GM12878 (cell line): ENCODE results near the gene CNKSR3. TPM values are rescaled to one million over a fixed set of nuclear protein-coding genes. Genes with fewer than 3 reads are reported as not detected.

Source experiments
- ATAC-seq: fragments of 200-7000 bp; cut with Tn5 transposase; 3 replicates; pipeline ENCODE4 v1.9.1; 2020; ENCODE audit warnings: mild to moderate bottlenecking, moderate library complexity
- BruUV-seq: library from RNA; stranded (reverse); fragments of 400-500 nt; replicated peaks from 2 replicates; lab custom pipeline; 2021; lab: Mats Ljungman, UMichigan
- CTCF ChIA-PET: fragments of 300-600 bp; sonication (Branson Sonifier 250); formaldehyde crosslinking; extraction: SDS; loops from one replicate; lab custom pipeline; 2021; ENCODE audit warnings: inconsistent platforms; lab: Yijun Ruan, JAX
- POLR2A ChIA-PET: fragments of 350-600 bp; formaldehyde crosslinking; extraction: SDS; loops from one replicate; lab custom pipeline; 2021; ENCODE audit warnings: inconsistent platforms; lab: Charles Lee
- RAD21 ChIA-PET: fragments of 300-600 bp; sonication (Branson Sonifier 250); formaldehyde crosslinking; loops from one replicate; lab custom pipeline; 2023; ENCODE audit warnings: antibody characterized with exemption; ENCODE audit not compliant: unreplicated experiment; lab: Charles Lee
- SMC1A ChIA-PET: fragments of 300-600 bp; sonication (Branson Sonifier 250); formaldehyde crosslinking; loops from one replicate; lab custom pipeline; 2023; ENCODE audit not compliant: unreplicated experiment, uncharacterized antibody; lab: Charles Lee
- DNase-seq: peaks from one replicate; pipeline ENCODE4 v3.0.0-alpha.2; 2011; ENCODE audit warnings: low read depth, low spot score
- FAIRE-seq: peaks from 3 replicates; lab custom pipeline; 2011; peaks lifted over from hg19 to GRCh38; lab: Jason Lieb, UNC
- H2AFZ ChIP-seq: 2 replicates; pipeline ENCODE4 v1.6.0; 2011; ENCODE audit warnings: low read depth, low read length, control low read depth; ENCODE audit not compliant: control insufficient read depth
- H3K27ac ChIP-seq: 2 replicates; pipeline ENCODE4 v1.5.1; 2011; ENCODE audit warnings: control low read depth; ENCODE audit not compliant: control insufficient read depth, insufficient read depth
- H3K27me3 ChIP-seq, 2 experiments: replicated peaks in 1 of 2; 2 replicates each; pipeline versions ENCODE4 v1.6.0 to v1.6.1; 2011; ENCODE audit warnings: low read length in 1 of 2; ENCODE audit not compliant: control insufficient read depth in 2 of 2, insufficient read depth in 2 of 2
- H3K36me3 ChIP-seq, 2 experiments: 2 replicates each; pipeline ENCODE4 v1.5.1; 2011; ENCODE audit warnings: low read length in 1 of 2; ENCODE audit not compliant: control insufficient read depth in 2 of 2, insufficient read depth in 2 of 2
- H3K4me1 ChIP-seq: 2 replicates; pipeline ENCODE4 v1.6.1; 2011; ENCODE audit warnings: mild to moderate bottlenecking, low read length, moderate library complexity, mixed read lengths; ENCODE audit not compliant: control insufficient read depth, insufficient read depth
- H3K4me2 ChIP-seq: 2 replicates; pipeline ENCODE4 v1.6.0; 2011; ENCODE audit warnings: control low read depth; ENCODE audit not compliant: control insufficient read depth, insufficient read depth
- H3K4me3 ChIP-seq: fragments of 200-600 bp; sonication (generic); 2 replicates; pipeline ENCODE4 v1.5.1; 2016
- H3K79me2 ChIP-seq: 2 replicates; pipeline ENCODE4 v1.6.0; 2011; ENCODE audit warnings: low read length; ENCODE audit not compliant: control insufficient read depth, insufficient read depth
- H3K9ac ChIP-seq: 2 replicates; pipeline ENCODE4 v1.8.0; 2011; ENCODE audit warnings: low read length, control low read depth, mixed read lengths; ENCODE audit not compliant: control insufficient read depth, insufficient read depth
- H3K9me3 ChIP-seq: replicated peaks from 3 replicates; pipeline ENCODE4 v1.5.1; 2011; ENCODE audit warnings: mild to moderate bottlenecking, low read length; ENCODE audit not compliant: control insufficient read depth, insufficient read depth
- H4K20me1 ChIP-seq: 2 replicates; pipeline ENCODE4 v1.6.0; 2011; ENCODE audit not compliant: control insufficient read depth, insufficient read depth
- CEBPB ChIP-seq, 2 experiments: fragments of 150-350 bp in 1 of 2; IDR thresholded peaks; 2 replicates each; pipeline ENCODE4 v1.6.1; 2012 to 2014; ENCODE audit warnings: low read depth in 2 of 2, low read length in 2 of 2, borderline replicate concordance in 1 of 2, inconsistent platforms in 1 of 2
- HCFC1 ChIP-seq: fragments of 150-350 bp; IDR thresholded peaks from 2 replicates; pipeline ENCODE4 v1.6.1; 2014; ENCODE audit warnings: low read length
- SMAD5 ChIP-seq: IDR thresholded peaks from 2 replicates; pipeline ENCODE4 v1.6.1; 2016; ENCODE audit warnings: antibody characterized with exemption, low read depth
- ZNF622 ChIP-seq: fragments of 450-650 bp; IDR thresholded peaks from 2 replicates; pipeline ENCODE4 v1.6.1; 2017; ENCODE audit warnings: mild to moderate bottlenecking, inconsistent platforms
- WGBS: methylation state at CpG from one replicate; pipeline ENCODE4 v1.1.6; 2016; ENCODE audit warnings: low lambda C conversion rate; ENCODE audit not compliant: insufficient replicate concordance, insufficient coverage; ENCODE audit errors: missing lambda C conversion rate; 5-methylcytosine and 5-hydroxymethylcytosine counted together
- in situ Hi-C: fragments of 300-500 bp; cut with MboI; formaldehyde crosslinking; loops from 9 replicates; pipeline ENCODE4 v1.14.3; 2018; ENCODE audit warnings: mixed read lengths
- intact Hi-C: fragments of 100-400 bp; cut with micrococcal nuclease; formaldehyde crosslinking; loops from one replicate; pipeline ENCODE4 v1.14.2; 2022; ENCODE audit not compliant: unreplicated experiment
- polyA plus RNA-seq, 11 experiments: library from polyadenylated mRNA; depleted of rRNA in 4 of 11; unstranded in 6 of 11; stranded (reverse) in 5 of 11; fragments of >200 nt; fragmentation: Nextera tagmentation in 4 of 11; fragmentation: Illumina TruSeq in 1 of 11; extraction: Ambion mirVana in 4 of 11; extraction: Trizol in 1 of 11; gene quantifications; 1 replicate in 1 of 11; 2 replicates in 10 of 11; pipeline versions ENCODE4 v1.2.1 to v1.2.3, GENCODE V29; 2011 to 2016; ENCODE audit warnings: inconsistent platforms in 2 of 11, missing spikeins in 2 of 11, low read depth in 1 of 11
- total RNA-seq, 4 experiments: library from RNA; depleted of rRNA in 3 of 4; stranded (reverse); fragments of >200 nt in 3 of 4; fragmentation: Illumina TruSeq in 1 of 4; extraction: Trizol in 1 of 4; gene quantifications; 2 replicates each; pipeline versions ENCODE4 v1.2.1 to v1.2.3, GENCODE V29; 2013 to 2021

Gene CNKSR3
- total and polyA plus RNA-seq, 10 of the 15 experiments (the other 5 are each of a cell fraction or from before 2014, with no cell fraction given): under 0.01 to 0.48 (median 0.12) TPM; not detected in 2

DNA sequence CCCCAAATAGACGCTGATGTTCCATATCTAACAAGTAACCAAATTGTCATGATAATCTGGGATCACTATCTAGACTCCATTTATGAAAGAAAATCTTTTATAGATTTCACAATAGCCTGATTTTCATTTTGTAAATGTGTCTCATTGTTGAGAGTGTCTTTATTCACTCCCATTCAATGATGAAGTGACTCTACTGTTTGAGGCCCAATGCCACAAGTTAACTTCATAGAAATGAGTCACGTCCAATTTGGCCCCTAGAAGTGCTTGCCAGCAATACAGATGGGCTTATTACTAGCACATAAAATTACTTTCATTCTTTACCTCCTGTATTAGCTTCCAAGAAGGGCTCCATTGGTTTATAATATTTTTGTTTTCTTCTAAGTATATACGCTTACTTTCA, 160.2 kb downstream of the CNKSR3 start:
- POLR2A ChIA-PET: no interaction called here
- Histone ChIP-seq H3K27me3 (no peaks in the 10 kb centered on the region; a peak in 1 of 4 replicates), H3K36me3 (no peaks in the 10 kb centered on the region), H2AFZ (no peak overlapping the region), H3K4me1 (peaks cover 19% of the 10 kb centered on the region), H3K27ac (no peak overlapping the region), H3K4me3 (no peak overlapping the region), H3K9me3 (peaks cover 17% of the 10 kb centered on the region), H3K9ac (no peak overlapping the region), H3K79me2 (no peaks in the 10 kb centered on the region), H3K4me2 (no peak overlapping the region), H4K20me1 (no peaks in the 10 kb centered on the region)
- BruUV-seq: no TSS peak
- RAD21 ChIA-PET: no interaction called here
- FAIRE-seq (no peak), ATAC-seq (no peak), DNase-seq (no peak)
- in situ Hi-C loops: no loop called here
- SMC1A ChIA-PET: no interaction called here
- CTCF ChIA-PET: no interaction called here
- intact Hi-C loops: loop anchor here (5.0 kb wide), 2 partner anchors 103 to 257 kb away; no protein-coding TSS in a partner anchor
- 59% methylated on average over 3 of the region's 3 CpGs for WGBS
- TF ChIP-seq CEBPB (IDR thresholded peaks at IDR 0.05; ENCODE audit: borderline replicate concordance in 1 of 2, low read depth in 2 of 2, low read length in 2 of 2): no peak
- TF ChIP-seq SMAD5: no peak
- TF ChIP-seq HCFC1: no peak

DNA sequence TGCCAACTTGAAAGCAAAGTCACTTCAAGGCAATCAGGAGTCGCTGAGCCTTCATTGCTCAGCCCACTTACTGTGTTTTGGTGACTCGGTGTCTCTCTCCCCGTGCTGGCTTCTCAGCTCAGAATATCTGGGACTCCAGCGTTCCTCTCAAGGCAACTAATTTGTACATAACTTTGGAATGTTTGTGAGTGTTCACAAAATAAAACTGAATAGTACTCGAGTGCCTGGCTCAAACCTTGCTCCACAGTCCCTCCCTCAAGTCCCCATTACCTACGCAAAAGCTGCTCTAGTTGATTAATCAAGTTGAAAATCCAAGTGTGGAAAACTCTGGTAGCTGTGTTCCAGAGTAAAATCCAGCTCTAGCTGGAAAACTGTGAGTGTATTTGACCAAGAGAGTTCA, 162.5 kb downstream of the CNKSR3 start:
- TF ChIP-seq ZNF622: no peak
- TF ChIP-seq, all 136 proteins: peak for 0
- Histone ChIP-seq H3K36me3 (no peaks in the 10 kb centered on the region), H3K4me1 (peaks cover 3% of the 10 kb centered on the region; the same call in 1 of the 2 replicates), H3K79me2 (no peaks in the 10 kb centered on the region), H3K27ac (no peak overlapping the region), H3K4me3 (no peak overlapping the region), H2AFZ (no peak overlapping the region), H3K4me2 (no peak overlapping the region), H3K9me3 (peaks cover 20% of the 10 kb centered on the region), H3K9ac (no peak overlapping the region), H3K27me3 (no peaks in the 10 kb centered on the region; a peak in 1 of 4 replicates), H4K20me1 (no peaks in the 10 kb centered on the region)
- POLR2A ChIA-PET: no interaction called here
- intact Hi-C loops (no loop called here), in situ Hi-C loops (no loop called here)
- CTCF ChIA-PET: interaction anchor here (1.4 kb wide), 1 partner anchor 23 kb away, joined by 5 read pairs; no protein-coding TSS in a partner anchor
- SMC1A ChIA-PET: interaction anchor here (1.7 kb wide), 1 partner anchor 71 kb away, joined by 4 read pairs; no protein-coding TSS in a partner anchor
- 39% methylated on average over 6 of the region's 6 CpGs for WGBS
- DNase-seq: no peak
- RAD21 ChIA-PET: no interaction called here
- BruUV-seq: no TSS peak
- FAIRE-seq: no peak
- no peak for ATAC-seq
